Measurements from ENCODE around the gene TSPAN16. TPM values are rescaled to one million over a fixed set of nuclear protein-coding genes. Genes with fewer than 3 reads are reported as not detected.

The TSPAN16 gene
- total and polyA plus RNA-seq, 2 of the 13 experiments (the other 11 are each of a cell fraction or from before 2014, with no cell fraction given): not detected

DNA sequence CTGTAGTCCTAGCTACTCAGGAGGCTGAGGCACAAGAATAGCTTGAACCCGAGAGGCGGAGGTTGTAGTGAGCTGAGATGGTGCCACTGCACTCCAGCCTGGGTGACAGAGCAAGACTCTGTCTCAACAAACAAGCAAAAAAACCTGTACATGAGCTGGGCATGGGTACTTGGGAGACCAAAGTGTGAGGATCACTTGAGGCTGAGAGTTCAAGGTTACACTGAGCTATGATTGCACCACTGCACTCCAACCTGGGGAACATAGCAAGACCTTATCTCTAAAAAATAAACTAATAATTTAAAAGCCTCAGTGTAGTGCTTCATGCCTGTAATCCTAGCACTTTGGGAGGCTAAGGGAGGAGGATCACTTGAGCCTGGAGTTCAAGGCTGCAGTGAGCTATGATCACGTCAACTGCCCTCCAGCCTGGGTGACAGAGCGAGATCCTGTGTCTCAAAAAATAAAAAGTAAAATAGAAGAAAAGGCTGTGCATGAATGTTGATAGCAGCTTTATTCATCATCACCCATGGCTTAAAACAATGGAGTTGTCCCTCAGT, 21.4 kb upstream of the TSPAN16 start (continued):
- TF ChIP-seq, protein P1, sequence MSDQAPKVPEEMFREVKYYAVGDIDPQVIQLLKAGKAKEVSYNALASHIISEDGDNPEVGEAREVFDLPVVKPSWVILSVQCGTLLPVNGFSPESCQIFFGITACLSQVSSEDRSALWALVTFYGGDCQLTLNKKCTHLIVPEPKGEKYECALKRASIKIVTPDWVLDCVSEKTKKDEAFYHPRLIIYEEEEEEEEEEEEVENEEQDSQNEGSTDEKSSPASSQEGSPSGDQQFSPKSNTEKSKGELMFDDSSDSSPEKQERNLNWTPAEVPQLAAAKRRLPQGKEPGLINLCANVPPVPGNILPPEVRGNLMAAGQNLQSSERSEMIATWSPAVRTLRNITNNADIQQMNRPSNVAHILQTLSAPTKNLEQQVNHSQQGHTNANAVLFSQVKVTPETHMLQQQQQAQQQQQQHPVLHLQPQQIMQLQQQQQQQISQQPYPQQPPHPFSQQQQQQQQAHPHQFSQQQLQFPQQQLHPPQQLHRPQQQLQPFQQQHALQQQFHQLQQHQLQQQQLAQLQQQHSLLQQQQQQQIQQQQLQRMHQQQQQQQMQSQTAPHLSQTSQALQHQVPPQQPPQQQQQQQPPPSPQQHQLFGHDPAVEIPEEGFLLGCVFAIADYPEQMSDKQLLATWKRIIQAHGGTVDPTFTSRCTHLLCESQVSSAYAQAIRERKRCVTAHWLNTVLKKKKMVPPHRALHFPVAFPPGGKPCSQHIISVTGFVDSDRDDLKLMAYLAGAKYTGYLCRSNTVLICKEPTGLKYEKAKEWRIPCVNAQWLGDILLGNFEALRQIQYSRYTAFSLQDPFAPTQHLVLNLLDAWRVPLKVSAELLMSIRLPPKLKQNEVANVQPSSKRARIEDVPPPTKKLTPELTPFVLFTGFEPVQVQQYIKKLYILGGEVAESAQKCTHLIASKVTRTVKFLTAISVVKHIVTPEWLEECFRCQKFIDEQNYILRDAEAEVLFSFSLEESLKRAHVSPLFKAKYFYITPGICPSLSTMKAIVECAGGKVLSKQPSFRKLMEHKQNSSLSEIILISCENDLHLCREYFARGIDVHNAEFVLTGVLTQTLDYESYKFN (CRISPR knock-in tag; conservative IDR thresholded peaks at IDR 0.05): peak; percentile 70
- TF ChIP-seq CBX5 (CRISPR knock-in tag; IDR thresholded peaks at IDR 0.05; ENCODE audit: borderline replicate concordance) (0 out of 2 replicates have a peak, but pooled peaks have one; percentile 16), ZNF749 (CRISPR knock-in tag; IDR thresholded peaks at IDR 0.05; ENCODE audit: borderline replicate concordance) (no peak), GATAD1 (CRISPR knock-in tag; IDR thresholded peaks at IDR 0.05) (no peak), FOXM1 (CRISPR knock-in tag; IDR thresholded peaks at IDR 0.05) (no peak), HMG20B (CRISPR knock-in tag; conservative IDR thresholded peaks at IDR 0.05) (no peak), ZNF230 (CRISPR knock-in tag; IDR thresholded peaks at IDR 0.05) (no peak), RXRB (CRISPR knock-in tag; IDR thresholded peaks at IDR 0.05; ENCODE audit: borderline replicate concordance) (peak; percentile 34; the same call in 1 of the 2 replicates), HNF4A (CRISPR knock-in tag; IDR thresholded peaks at IDR 0.05) (peak; percentile 88), NR2F6 (IDR thresholded peaks at IDR 0.05) (0 out of 2 replicates have a peak, but pooled peaks have one; percentile 17), NR2F6 (CRISPR knock-in tag; IDR thresholded peaks at IDR 0.05) (peak; percentile 36; the same call in 1 of the 2 replicates), FOXA3 (CRISPR knock-in tag; IDR thresholded peaks at IDR 0.05) (peak; percentile 39; the same call in 1 of the 2 replicates), FOSL2 (CRISPR knock-in tag; IDR thresholded peaks at IDR 0.05) (peak; percentile 38; the same call in 1 of the 2 replicates), KLF9 (CRISPR knock-in tag; IDR thresholded peaks at IDR 0.05; ENCODE audit: low read depth) (no peak), SOX13 (IDR thresholded peaks at IDR 0.05) (no peak), SOX13 (CRISPR knock-in tag; conservative IDR thresholded peaks at IDR 0.05 in 1 of 2, IDR thresholded peaks at IDR 0.05 in 1 of 2) (0 out of 4 replicates have a peak, but pooled peaks of 1 of the 2 experiments have one; percentile 14), YEATS2 (CRISPR knock-in tag; IDR thresholded peaks at IDR 0.05; ENCODE audit: borderline replicate concordance) (no peak)
- TF ChIP-seq, protein P2, sequence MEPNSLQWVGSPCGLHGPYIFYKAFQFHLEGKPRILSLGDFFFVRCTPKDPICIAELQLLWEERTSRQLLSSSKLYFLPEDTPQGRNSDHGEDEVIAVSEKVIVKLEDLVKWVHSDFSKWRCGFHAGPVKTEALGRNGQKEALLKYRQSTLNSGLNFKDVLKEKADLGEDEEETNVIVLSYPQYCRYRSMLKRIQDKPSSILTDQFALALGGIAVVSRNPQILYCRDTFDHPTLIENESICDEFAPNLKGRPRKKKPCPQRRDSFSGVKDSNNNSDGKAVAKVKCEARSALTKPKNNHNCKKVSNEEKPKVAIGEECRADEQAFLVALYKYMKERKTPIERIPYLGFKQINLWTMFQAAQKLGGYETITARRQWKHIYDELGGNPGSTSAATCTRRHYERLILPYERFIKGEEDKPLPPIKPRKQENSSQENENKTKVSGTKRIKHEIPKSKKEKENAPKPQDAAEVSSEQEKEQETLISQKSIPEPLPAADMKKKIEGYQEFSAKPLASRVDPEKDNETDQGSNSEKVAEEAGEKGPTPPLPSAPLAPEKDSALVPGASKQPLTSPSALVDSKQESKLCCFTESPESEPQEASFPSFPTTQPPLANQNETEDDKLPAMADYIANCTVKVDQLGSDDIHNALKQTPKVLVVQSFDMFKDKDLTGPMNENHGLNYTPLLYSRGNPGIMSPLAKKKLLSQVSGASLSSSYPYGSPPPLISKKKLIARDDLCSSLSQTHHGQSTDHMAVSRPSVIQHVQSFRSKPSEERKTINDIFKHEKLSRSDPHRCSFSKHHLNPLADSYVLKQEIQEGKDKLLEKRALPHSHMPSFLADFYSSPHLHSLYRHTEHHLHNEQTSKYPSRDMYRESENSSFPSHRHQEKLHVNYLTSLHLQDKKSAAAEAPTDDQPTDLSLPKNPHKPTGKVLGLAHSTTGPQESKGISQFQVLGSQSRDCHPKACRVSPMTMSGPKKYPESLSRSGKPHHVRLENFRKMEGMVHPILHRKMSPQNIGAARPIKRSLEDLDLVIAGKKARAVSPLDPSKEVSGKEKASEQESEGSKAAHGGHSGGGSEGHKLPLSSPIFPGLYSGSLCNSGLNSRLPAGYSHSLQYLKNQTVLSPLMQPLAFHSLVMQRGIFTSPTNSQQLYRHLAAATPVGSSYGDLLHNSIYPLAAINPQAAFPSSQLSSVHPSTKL (CRISPR knock-in tag; IDR thresholded peaks at IDR 0.05): peak; percentile 71
- TF ChIP-seq, protein P3, sequence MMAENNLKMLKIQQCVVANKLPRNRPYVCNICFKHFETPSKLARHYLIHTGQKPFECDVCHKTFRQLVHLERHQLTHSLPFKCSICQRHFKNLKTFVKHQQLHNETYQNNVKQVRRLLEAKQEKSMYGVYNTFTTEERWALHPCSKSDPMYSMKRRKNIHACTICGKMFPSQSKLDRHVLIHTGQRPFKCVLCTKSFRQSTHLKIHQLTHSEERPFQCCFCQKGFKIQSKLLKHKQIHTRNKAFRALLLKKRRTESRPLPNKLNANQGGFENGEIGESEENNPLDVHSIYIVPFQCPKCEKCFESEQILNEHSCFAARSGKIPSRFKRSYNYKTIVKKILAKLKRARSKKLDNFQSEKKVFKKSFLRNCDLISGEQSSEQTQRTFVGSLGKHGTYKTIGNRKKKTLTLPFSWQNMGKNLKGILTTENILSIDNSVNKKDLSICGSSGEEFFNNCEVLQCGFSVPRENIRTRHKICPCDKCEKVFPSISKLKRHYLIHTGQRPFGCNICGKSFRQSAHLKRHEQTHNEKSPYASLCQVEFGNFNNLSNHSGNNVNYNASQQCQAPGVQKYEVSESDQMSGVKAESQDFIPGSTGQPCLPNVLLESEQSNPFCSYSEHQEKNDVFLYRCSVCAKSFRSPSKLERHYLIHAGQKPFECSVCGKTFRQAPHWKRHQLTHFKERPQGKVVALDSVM (CRISPR knock-in tag; IDR thresholded peaks at IDR 0.05): peak; percentile 91
